DND-41 (cell line): Measurements from ENCODE around the gene TMEM116.

Experiments used
- CTCF ChIP-seq: IDR thresholded peaks from 2 replicates; pipeline ENCODE4 v1.5.1; 2012; ENCODE audit warnings: borderline replicate concordance, low read length, moderate library complexity, mild to moderate bottlenecking; ENCODE audit not compliant: poor library complexity, severe bottlenecking; ENCODE audit errors: extremely low read depth
- EZH2 ChIP-seq: IDR thresholded peaks from 3 replicates; pipeline ENCODE4 v1.6.1; 2012; ENCODE audit warnings: borderline replicate concordance, low read depth, mild to moderate bottlenecking, moderate library complexity, low read length, inconsistent platforms; ENCODE audit not compliant: severe bottlenecking

DNA sequence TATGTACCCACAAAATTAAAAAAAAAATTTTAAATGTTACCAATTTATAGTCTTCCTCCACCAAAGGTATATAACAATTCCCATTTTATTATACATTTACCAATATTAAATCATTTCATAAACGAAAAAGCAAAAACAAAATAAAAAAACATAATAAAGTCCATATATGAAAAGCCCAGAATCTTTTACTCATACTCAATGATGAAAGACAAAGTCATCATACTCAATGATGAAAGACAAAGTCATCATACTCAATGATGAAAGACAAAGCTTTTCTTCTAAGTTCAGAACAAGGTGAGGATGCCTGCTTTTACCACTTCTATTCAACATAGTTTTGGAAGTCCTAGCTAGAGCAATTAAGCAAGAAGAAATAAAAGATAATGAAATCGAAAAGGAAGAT, 28.1 kb downstream of the TMEM116 start:
- TF ChIP-seq CTCF: no peak
- no peak for TF ChIP-seq EZH2
